GM23338 (cell line): ENCODE data around the gene OR8H3. TPM values are rescaled to one million over a fixed set of nuclear protein-coding genes. Genes with fewer than 3 reads are reported as not detected.

ENCODE experiments used
- ATAC-seq: fragments of 200-7000 bp; cut with Tn5 transposase; 3 replicates; pipeline ENCODE4 v1.9.1; 2020
- DNase-seq: peaks from one replicate; pipeline ENCODE4 v3.0.0-alpha.2; 2015; ENCODE audit warnings: low spot score
- H2AFZ ChIP-seq: fragments of 200-600 bp; sonication (generic); 2 replicates; pipeline ENCODE4 v1.8.0; 2016; ENCODE audit warnings: antibody characterized with exemption, mild to moderate bottlenecking, moderate library complexity
- H3F3A ChIP-seq: fragments of 200-600 bp; sonication (generic); replicated peaks from 2 replicates; pipeline ENCODE4 v1.8.0; 2017; ENCODE audit warnings: antibody characterized with exemption, mixed run types, low read depth
- H3K27ac ChIP-seq: fragments of 200-600 bp; sonication (generic); 2 replicates; pipeline ENCODE4 v1.6.1; 2016; ENCODE audit warnings: low read depth
- H3K27me3 ChIP-seq: fragments of 200-600 bp; sonication (generic); 2 replicates; pipeline ENCODE4 v1.8.0; 2016; ENCODE audit warnings: mild to moderate bottlenecking, mixed run types, moderate library complexity; ENCODE audit not compliant: insufficient read depth
- H3K36me3 ChIP-seq: fragments of 200-600 bp; sonication (generic); 2 replicates; pipeline ENCODE4 v1.8.0; 2016; ENCODE audit warnings: mild to moderate bottlenecking; ENCODE audit not compliant: insufficient read depth
- H3K4me1 ChIP-seq: fragments of 200-600 bp; sonication (generic); 2 replicates; pipeline ENCODE4 v1.8.0; 2016; ENCODE audit warnings: mild to moderate bottlenecking, moderate library complexity; ENCODE audit not compliant: insufficient read depth
- H3K4me2 ChIP-seq: fragments of 200-600 bp; sonication (generic); 2 replicates; pipeline ENCODE4 v1.7.1; 2017; ENCODE audit warnings: mixed run types
- H3K4me3 ChIP-seq: fragments of 200-600 bp; sonication (generic); 2 replicates; pipeline ENCODE4 v1.6.1; 2016; ENCODE audit warnings: mixed run types
- H3K79me2 ChIP-seq: fragments of 200-600 bp; sonication (generic); replicated peaks from 2 replicates; pipeline ENCODE4 v1.8.0; 2017; ENCODE audit warnings: mild to moderate bottlenecking; ENCODE audit not compliant: insufficient read depth
- H3K9me2 ChIP-seq: fragments of 200-600 bp; sonication (generic); 2 replicates; pipeline ENCODE4 v1.8.0; 2017; ENCODE audit not compliant: insufficient read depth
- H4K20me1 ChIP-seq: fragments of 200-600 bp; sonication (generic); replicated peaks from 2 replicates; pipeline ENCODE4 v1.8.0; 2017; ENCODE audit warnings: mild to moderate bottlenecking; ENCODE audit not compliant: insufficient read depth
- H3K27ac Mint-ChIP-seq: 2 replicates; pipeline ENCODE4 v1.8.0; 2020; ENCODE audit warnings: inconsistent platforms, mild to moderate bottlenecking, moderate library complexity, mixed read lengths
- H3K27me3 Mint-ChIP-seq: 3 replicates; pipeline ENCODE4 v1.8.0; 2022; ENCODE audit warnings: low read depth, mild to moderate bottlenecking, moderate library complexity, mixed read lengths, inconsistent platforms; ENCODE audit not compliant: insufficient read depth, poor library complexity
- H3K36me3 Mint-ChIP-seq: 3 replicates; pipeline ENCODE4 v1.8.0; 2021; ENCODE audit warnings: low read depth, mild to moderate bottlenecking, inconsistent platforms, moderate library complexity, mixed read lengths
- H3K4me1 Mint-ChIP-seq: 3 replicates; pipeline ENCODE4 v1.8.0; 2020; ENCODE audit warnings: mild to moderate bottlenecking, inconsistent platforms, mixed read lengths
- H3K4me3 Mint-ChIP-seq: 3 replicates; pipeline ENCODE4 v1.8.0; 2021; ENCODE audit warnings: moderate library complexity, mild to moderate bottlenecking, inconsistent platforms, mixed read lengths
- H3K9me3 Mint-ChIP-seq: 3 replicates; pipeline ENCODE4 v1.8.0; 2020; ENCODE audit warnings: moderate library complexity, mild to moderate bottlenecking, inconsistent platforms, mixed read lengths
- CREB1 ChIP-seq: fragments of 250-450 bp; sonication (Bioruptor Pico); IDR thresholded peaks from 2 replicates; pipeline ENCODE4 v1.5.0; 2020; ENCODE audit warnings: low read depth, mild to moderate bottlenecking, moderate library complexity
- EZH2phosphoT487 ChIP-seq: fragments of 200-600 bp; sonication (generic); IDR thresholded peaks from one replicate; pipeline ENCODE4 v1.8.1; 2018; ENCODE audit warnings: antibody characterized with exemption; ENCODE audit not compliant: unreplicated experiment
- NANOG ChIP-seq: IDR thresholded peaks from 2 replicates; pipeline ENCODE4 v1.6.1; 2016; ENCODE audit warnings: antibody characterized with exemption, borderline replicate concordance
- POLR2AphosphoS5 ChIP-seq: IDR thresholded peaks from 2 replicates; pipeline ENCODE4 v1.6.1; 2016; ENCODE audit warnings: antibody characterized with exemption, low read depth
- STAT1 ChIP-seq: IDR thresholded peaks from one replicate; pipeline ENCODE4 v1.6.1; 2016; ENCODE audit warnings: antibody characterized with exemption; ENCODE audit not compliant: unreplicated experiment
- ZNF114 ChIP-seq: fragments of 250-450 bp; sonication (Bioruptor Pico); IDR thresholded peaks from 2 replicates; pipeline ENCODE4 v1.5.0; 2020; ENCODE audit warnings: mild to moderate bottlenecking, moderate library complexity
- ZNF331 ChIP-seq: fragments of 250-450 bp; sonication (Bioruptor Pico); IDR thresholded peaks from 2 replicates; pipeline ENCODE4 v1.5.0; 2020; ENCODE audit warnings: low read depth, mild to moderate bottlenecking, moderate library complexity
- polyA plus RNA-seq: library from polyadenylated mRNA; unstranded; fragments of >200 nt; fragmentation: Nextera tagmentation; extraction: Ambion mirVana; gene quantifications from 2 replicates; pipeline ENCODE4 v1.2.1, GENCODE V29; 2016
- total RNA-seq: library from RNA; depleted of rRNA; stranded (reverse); fragments of >200 nt; shearing (Covaris generic); gene quantifications from 2 replicates; pipeline ENCODE4 v1.2.3, GENCODE V29; 2014
- TF ChIP-seq, protein P1 (sequence below), 2 experiments: fragments of 200-600 bp in 1 of 2; sonication (generic) in 1 of 2; conservative IDR thresholded peaks; 2 replicates each; pipeline versions ENCODE4 v1.5.1 to v1.6.1; 2016 to 2017; ENCODE audit warnings: antibody characterized with exemption in 2 of 2, low read depth in 2 of 2, mild to moderate bottlenecking in 2 of 2, moderate library complexity in 1 of 2
- TF ChIP-seq, protein P2 (sequence below): IDR thresholded peaks from one replicate; pipeline ENCODE4 v1.6.1; 2018; ENCODE audit warnings: antibody characterized with exemption; ENCODE audit not compliant: unreplicated experiment

The OR8H3 gene
- total and polyA plus RNA-seq, 2 experiments from 2014 or later, result not detected

DNA sequence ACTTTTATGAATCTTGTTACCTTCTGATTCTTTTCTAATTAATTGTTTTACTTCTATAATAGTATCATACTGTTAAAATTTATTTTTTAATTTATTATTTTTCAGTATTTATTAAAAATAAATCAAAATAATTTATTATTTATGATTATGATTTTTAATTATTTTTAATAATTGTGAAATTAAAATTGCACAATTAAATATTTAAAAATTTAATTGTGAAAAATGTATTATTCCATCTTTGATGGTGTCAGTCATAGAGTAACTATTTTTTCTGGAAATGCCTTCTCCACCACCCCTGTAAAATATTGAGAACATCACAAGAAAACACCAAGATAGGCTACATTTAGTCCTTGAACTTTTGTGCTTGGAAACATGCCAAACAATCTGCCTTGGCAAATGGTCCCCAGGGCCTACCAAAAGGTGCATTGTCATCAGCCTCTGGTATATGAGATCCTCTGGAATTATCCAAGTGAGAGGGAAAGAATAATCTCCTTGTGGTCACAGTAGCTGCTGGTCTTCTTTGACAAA lies 18.9 kb upstream of the OR8H3 start, which contains the start of gene OR8H2:
TSS of gene OR8H2 (plus strand) at position 478 of the 528 bp plus-strand sequence. CDS start 1,356 bp downstream, outside the sequence.
- Histone ChIP-seq H3K9me2 (no peaks in the 10 kb centered on the region), H3K27me3 (no peaks in the 10 kb centered on the region), H3F3A (no peaks in the 10 kb centered on the region), H3K27ac (no peak within 1 kb of the TSS), H3K4me2 (no peak within 1 kb of the TSS), H4K20me1 (no peaks in the 10 kb centered on the region), H3K4me3 (no peak within 1 kb of the TSS), H3K36me3 (no peaks in the 10 kb centered on the region), H3K79me2 (no peaks in the 10 kb centered on the region), H2AFZ (no peak within 1 kb of the TSS), H3K4me1 (no peaks in the 10 kb centered on the region)
- DNase-seq, result no peak
- Mint-ChIP-seq H3K4me1 (no peaks in the 10 kb centered on the region), H3K9me3 (peaks cover 4% of the 10 kb centered on the region; the same call in 1 of the 3 replicates), H3K4me3 (no peak within 1 kb of the TSS), H3K27ac (no peak within 1 kb of the TSS), H3K27me3 (no peaks in the 10 kb centered on the region), H3K36me3 (no peaks in the 10 kb centered on the region)
- ATAC-seq, result no peak
- TF ChIP-seq NANOG (no peak), ZNF114 (CRISPR knock-in tag) (no peak)
- TF ChIP-seq, protein P1, sequence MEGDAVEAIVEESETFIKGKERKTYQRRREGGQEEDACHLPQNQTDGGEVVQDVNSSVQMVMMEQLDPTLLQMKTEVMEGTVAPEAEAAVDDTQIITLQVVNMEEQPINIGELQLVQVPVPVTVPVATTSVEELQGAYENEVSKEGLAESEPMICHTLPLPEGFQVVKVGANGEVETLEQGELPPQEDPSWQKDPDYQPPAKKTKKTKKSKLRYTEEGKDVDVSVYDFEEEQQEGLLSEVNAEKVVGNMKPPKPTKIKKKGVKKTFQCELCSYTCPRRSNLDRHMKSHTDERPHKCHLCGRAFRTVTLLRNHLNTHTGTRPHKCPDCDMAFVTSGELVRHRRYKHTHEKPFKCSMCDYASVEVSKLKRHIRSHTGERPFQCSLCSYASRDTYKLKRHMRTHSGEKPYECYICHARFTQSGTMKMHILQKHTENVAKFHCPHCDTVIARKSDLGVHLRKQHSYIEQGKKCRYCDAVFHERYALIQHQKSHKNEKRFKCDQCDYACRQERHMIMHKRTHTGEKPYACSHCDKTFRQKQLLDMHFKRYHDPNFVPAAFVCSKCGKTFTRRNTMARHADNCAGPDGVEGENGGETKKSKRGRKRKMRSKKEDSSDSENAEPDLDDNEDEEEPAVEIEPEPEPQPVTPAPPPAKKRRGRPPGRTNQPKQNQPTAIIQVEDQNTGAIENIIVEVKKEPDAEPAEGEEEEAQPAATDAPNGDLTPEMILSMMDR (conservative IDR thresholded peaks at IDR 0.05; ENCODE audit: low read depth in 2 of 2), result no peak

DNA sequence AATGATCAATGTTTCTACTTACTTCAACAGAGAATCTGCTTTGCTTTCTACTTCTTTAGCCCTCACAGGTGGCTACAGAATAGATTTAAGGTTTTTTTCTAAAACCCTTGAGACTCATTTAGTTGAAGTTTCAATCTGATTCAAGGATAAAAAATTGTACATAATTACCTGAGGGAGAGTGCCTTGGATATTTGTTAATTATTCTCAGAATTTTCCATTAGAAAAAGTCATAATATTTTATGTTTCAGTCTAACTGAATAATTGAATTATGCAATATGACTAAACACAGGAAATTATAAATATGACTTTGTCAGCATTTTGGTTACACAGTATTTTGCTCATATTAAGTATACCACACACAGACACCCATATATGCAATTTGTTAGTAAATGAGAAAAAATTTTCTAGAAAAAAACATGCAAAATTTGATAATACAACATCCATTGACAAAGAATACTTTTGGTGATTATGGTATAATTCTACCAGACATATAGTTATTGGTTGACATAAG lies 18.0 kb downstream of the OR8H3 start, which contains the start of gene OR8J3:
TSS of gene OR8J3 (minus strand) at position 51 of the 511 bp plus-strand sequence. CDS start 2,483 bp downstream, outside the sequence.
- Histone ChIP-seq H3K36me3 (no peaks in the 10 kb centered on the region), H3K9me2 (no peaks in the 10 kb centered on the region), H3K27ac (no peak within 1 kb of the TSS), H4K20me1 (no peaks in the 10 kb centered on the region), H3K27me3 (no peaks in the 10 kb centered on the region), H3K4me2 (no peak within 1 kb of the TSS), H3K4me1 (no peaks in the 10 kb centered on the region), H3K4me3 (no peak within 1 kb of the TSS), H3K79me2 (no peaks in the 10 kb centered on the region), H2AFZ (no peak within 1 kb of the TSS), H3F3A (no peaks in the 10 kb centered on the region)
- Mint-ChIP-seq H3K27me3 (peaks cover 2% of the 10 kb centered on the region), H3K4me3 (no peak within 1 kb of the TSS), H3K4me1 (no peaks in the 10 kb centered on the region), H3K27ac (no peak within 1 kb of the TSS), H3K36me3 (0 out of 3 replicates have a peak, but pooled peaks cover 3% of the 10 kb centered on the region), H3K9me3 (peaks cover 11% of the 10 kb centered on the region; the same call in 2 of the 3 replicates)
- ATAC-seq (no peak), DNase-seq (no peak)
- TF ChIP-seq, protein P2, sequence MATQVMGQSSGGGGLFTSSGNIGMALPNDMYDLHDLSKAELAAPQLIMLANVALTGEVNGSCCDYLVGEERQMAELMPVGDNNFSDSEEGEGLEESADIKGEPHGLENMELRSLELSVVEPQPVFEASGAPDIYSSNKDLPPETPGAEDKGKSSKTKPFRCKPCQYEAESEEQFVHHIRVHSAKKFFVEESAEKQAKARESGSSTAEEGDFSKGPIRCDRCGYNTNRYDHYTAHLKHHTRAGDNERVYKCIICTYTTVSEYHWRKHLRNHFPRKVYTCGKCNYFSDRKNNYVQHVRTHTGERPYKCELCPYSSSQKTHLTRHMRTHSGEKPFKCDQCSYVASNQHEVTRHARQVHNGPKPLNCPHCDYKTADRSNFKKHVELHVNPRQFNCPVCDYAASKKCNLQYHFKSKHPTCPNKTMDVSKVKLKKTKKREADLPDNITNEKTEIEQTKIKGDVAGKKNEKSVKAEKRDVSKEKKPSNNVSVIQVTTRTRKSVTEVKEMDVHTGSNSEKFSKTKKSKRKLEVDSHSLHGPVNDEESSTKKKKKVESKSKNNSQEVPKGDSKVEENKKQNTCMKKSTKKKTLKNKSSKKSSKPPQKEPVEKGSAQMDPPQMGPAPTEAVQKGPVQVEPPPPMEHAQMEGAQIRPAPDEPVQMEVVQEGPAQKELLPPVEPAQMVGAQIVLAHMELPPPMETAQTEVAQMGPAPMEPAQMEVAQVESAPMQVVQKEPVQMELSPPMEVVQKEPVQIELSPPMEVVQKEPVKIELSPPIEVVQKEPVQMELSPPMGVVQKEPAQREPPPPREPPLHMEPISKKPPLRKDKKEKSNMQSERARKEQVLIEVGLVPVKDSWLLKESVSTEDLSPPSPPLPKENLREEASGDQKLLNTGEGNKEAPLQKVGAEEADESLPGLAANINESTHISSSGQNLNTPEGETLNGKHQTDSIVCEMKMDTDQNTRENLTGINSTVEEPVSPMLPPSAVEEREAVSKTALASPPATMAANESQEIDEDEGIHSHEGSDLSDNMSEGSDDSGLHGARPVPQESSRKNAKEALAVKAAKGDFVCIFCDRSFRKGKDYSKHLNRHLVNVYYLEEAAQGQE, result no peak
- no peak for TF ChIP-seq ZNF331
- TF ChIP-seq, protein P1 (conservative IDR thresholded peaks at IDR 0.05; ENCODE audit: low read depth in 2 of 2), result no peak
- no peak for TF ChIP-seq NANOG
- no peak for TF ChIP-seq POLR2AphosphoS5
- no peak for TF ChIP-seq STAT1
- TF ChIP-seq CREB1, result no peak
- TF ChIP-seq EZH2phosphoT487, result no peak
